Naive thymus-derived CD4-positive, alpha-beta T cell (primary cell): Measurements from ENCODE around the gene AP2M1. TPM values are rescaled to one million over a fixed set of nuclear protein-coding genes. Genes with fewer than 3 reads are reported as not detected.

Source experiments
- ATAC-seq: fragments of 150-1000 bp; cut with Tn5 transposase; 2 replicates; pipeline ENCODE4 v1.10.0; 2021; ENCODE audit warnings: mild to moderate bottlenecking, moderate library complexity
- CTCF ChIA-PET: fragments of 350-600 bp; sonication (Branson Sonifier 250); formaldehyde crosslinking; loops from one replicate; lab custom pipeline; 2021; ENCODE audit warnings: antibody characterized with exemption; lab: Charles Lee
- POLR2A ChIA-PET: fragments of 350-600 bp; sonication (Branson Sonifier 250); formaldehyde crosslinking; loops from one replicate; lab custom pipeline; 2021; ENCODE audit warnings: antibody characterized with exemption, inconsistent platforms; lab: Charles Lee
- DNase-seq, 9 donors: peaks; one replicate each; pipeline versions ENCODE4 v3.0.0 to v3.0.0-alpha.2; 2020 to 2022; ENCODE audit warnings: mixed read lengths in 1 of 9
- H3K27ac ChIP-seq: one replicate; pipeline ENCODE4 v1.7.0; 2013; ENCODE audit warnings: mild to moderate bottlenecking, low read depth, low read length, moderate library complexity
- H3K27me3 ChIP-seq, 2 donors: one replicate each; pipeline ENCODE4 v1.7.0; 2013; ENCODE audit warnings: low read length in 2 of 2, mild to moderate bottlenecking in 2 of 2, moderate library complexity in 2 of 2; ENCODE audit not compliant: control insufficient read depth in 2 of 2, insufficient read depth in 2 of 2
- H3K36me3 ChIP-seq, 3 experiments: 1 replicate in 2 of 3; 2 replicates in 1 of 3; pipeline ENCODE4 v1.7.0; 2013; ENCODE audit warnings: low read length in 3 of 3, mild to moderate bottlenecking in 3 of 3, moderate library complexity in 1 of 3; ENCODE audit not compliant: insufficient read depth in 3 of 3, control insufficient read depth in 2 of 3
- H3K4me1 ChIP-seq, 2 donors: one replicate each; pipeline ENCODE4 v1.7.0; 2013; ENCODE audit warnings: low read length in 2 of 2, mild to moderate bottlenecking in 2 of 2, moderate library complexity in 1 of 2; ENCODE audit not compliant: control insufficient read depth in 2 of 2, insufficient read depth in 2 of 2
- H3K4me3 ChIP-seq: 2 replicates; pipeline ENCODE4 v1.7.0; 2013; ENCODE audit warnings: mild to moderate bottlenecking, low read length
- H3K9me3 ChIP-seq, 3 experiments: 1 replicate in 2 of 3; 2 replicates in 1 of 3; pipeline ENCODE4 v1.7.0; 2013; ENCODE audit warnings: low read length in 3 of 3; ENCODE audit not compliant: control insufficient read depth in 2 of 3
- H3K27ac Mint-ChIP-seq, 9 donors: one replicate each; pipeline ENCODE4 v1.8.0; 2020 to 2022; ENCODE audit warnings: mixed read lengths in 9 of 9, mild to moderate bottlenecking in 8 of 9, moderate library complexity in 5 of 9, inconsistent platforms in 2 of 9
- H3K27me3 Mint-ChIP-seq, 5 donors: one replicate each; pipeline ENCODE4 v1.8.0; 2021 to 2022; ENCODE audit warnings: mixed read lengths in 5 of 5, mild to moderate bottlenecking in 1 of 5
- H3K36me3 Mint-ChIP-seq, 5 donors: one replicate each; pipeline ENCODE4 v1.8.0; 2020 to 2022; ENCODE audit warnings: mixed read lengths in 5 of 5, mild to moderate bottlenecking in 3 of 5, inconsistent platforms in 1 of 5
- H3K4me1 Mint-ChIP-seq, 7 donors: one replicate each; pipeline ENCODE4 v1.8.0; 2020 to 2022; ENCODE audit warnings: mixed read lengths in 7 of 7, mild to moderate bottlenecking in 3 of 7, inconsistent platforms in 1 of 7
- H3K4me3 Mint-ChIP-seq, 10 donors: one replicate each; pipeline ENCODE4 v1.8.0; 2020 to 2022; ENCODE audit warnings: mild to moderate bottlenecking in 10 of 10, mixed read lengths in 10 of 10, moderate library complexity in 6 of 10, inconsistent platforms in 2 of 10
- H3K9me3 Mint-ChIP-seq, 11 donors: one replicate each; pipeline ENCODE4 v1.8.0; 2020 to 2022; ENCODE audit warnings: mixed read lengths in 11 of 11, mild to moderate bottlenecking in 4 of 11, inconsistent platforms in 1 of 11, moderate library complexity in 1 of 11
- intact Hi-C, 2 donors: fragments of 100-400 bp; cut with micrococcal nuclease; formaldehyde crosslinking; loops; one replicate each; pipeline ENCODE4 v1.15.1; 2023
- polyA plus RNA-seq, 2 donors: library from polyadenylated mRNA; unstranded; fragments of 300-500 nt; fragmentation: Illumina TruSeq; gene quantifications; one replicate each; pipeline ENCODE4 v1.2.3, GENCODE V29; 2021
- total RNA-seq, 6 experiments: library from RNA in 5 of 6; stranded (reverse) in 5 of 6; gene quantifications; 1 replicate in 5 of 6; 2 replicates in 1 of 6; pipeline ENCODE4 v1.2.3 and lab custom pipeline; 2021 to 2026

AP2M1 gene
- total and polyA plus RNA-seq, 7 experiments from 2014 or later: 111 to 261 (median 188) TPM

DNA sequence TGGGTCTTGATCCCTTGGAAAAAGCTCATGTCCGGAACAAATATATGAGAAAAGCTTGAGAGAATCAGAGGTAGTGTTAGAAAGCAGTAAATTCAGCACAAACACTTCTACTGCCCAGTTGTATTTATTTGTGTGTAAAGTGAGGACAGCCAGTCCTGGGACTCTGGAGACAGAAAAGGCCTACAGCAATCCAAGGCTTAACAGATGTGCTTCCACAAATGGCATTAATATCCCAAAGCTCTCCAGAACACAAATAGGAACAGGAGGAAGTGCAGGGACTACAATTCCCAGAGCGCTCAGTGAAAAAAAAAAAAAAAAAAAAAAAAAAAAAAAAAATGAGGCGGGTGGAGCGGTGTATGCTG lies 390 bp upstream of the AP2M1 start:
- ChIA-PET POLR2A (interaction anchor here (0.6 to 3.0 kb wide), 6 partner anchors 10 to 76 kb away, joined by 3 to 15 read pairs (median 6); partner anchors contain the start of genes ABCF3, DVL3 and EIF2B5), CTCF (interaction anchor here (0.8 to 1.5 kb wide), 4 partner anchors 12 to 290 kb away, joined by 3 to 5 read pairs (median 4); partner anchors contain the start of genes ABCF3, DVL3, EIF2B5 and PARL)
- DNase-seq (no peak), ATAC-seq (no peak)
- Mint-ChIP-seq H3K4me1 (peaks cover 14 to 44% (median 38%) of the 10 kb centered on the region in 7 donors), H3K4me3 (peak overlapping the region; percentile 89 to 98 (median 94)), H3K27me3 (no peaks in the 10 kb centered on the region), H3K9me3 (no peaks in the 10 kb centered on the region), H3K36me3 (peaks cover 0 to 17% (median 4%) of the 10 kb centered on the region in 5 donors), H3K27ac (peak overlapping the region; percentile 51 to 94 (median 87))
- intact Hi-C loops: loop anchor here (1.0 to 10.0 kb wide), 14 partner anchors 11 to 1075 kb away; partner anchors contain the start of genes ABCC5 (in 2 of the 2), DVL3 (in 2 of the 2), EEF1AKMT4 (in 2 of the 2) and EIF2B5 (in 2 of the 2)
- Histone ChIP-seq H3K9me3 (no peaks in the 10 kb centered on the region), H3K36me3 (peaks cover 0 to 44% (median 4%) of the 10 kb centered on the region in 3 experiments), H3K27me3 (no peaks in the 10 kb centered on the region), H3K4me1 (peaks cover 18 to 20% of the 10 kb centered on the region in 2 donors), H3K27ac (peak overlapping the region; percentile 42), H3K4me3 (no peak overlapping the region)

- H3K4me1 Mint-ChIP-seq: peaks cover 14 to 46% (median 38%) of the 10 kb centered on the region in 7 donors
- Histone ChIP-seq H3K27me3 (no peaks in the 10 kb centered on the region), H3K4me3 (peak overlapping the region; percentile 82), H3K4me1 (peaks cover 18 to 20% of the 10 kb centered on the region in 2 donors), H3K9me3 (no peaks in the 10 kb centered on the region), H3K36me3 (peaks cover 1 to 49% (median 10%) of the 10 kb centered on the region in 3 experiments), H3K27ac (peak overlapping the region; percentile 95)
- ATAC-seq (no peak), DNase-seq (no peak)
- peak overlapping the region; percentile 75 to 91 (median 85) for H3K27ac Mint-ChIP-seq
- H3K36me3 Mint-ChIP-seq: peaks cover 4 to 21% (median 4%) of the 10 kb centered on the region in 5 donors
- intact Hi-C loops: loop anchor here (2.0 to 10.0 kb wide), 2 partner anchors 539 to 541 kb away; partner anchors contain the start of gene KLHL24 (in 1 of the 2)
- H3K9me3 Mint-ChIP-seq: no peaks in the 10 kb centered on the region
- peak overlapping the region; percentile 89 to 98 (median 96) for H3K4me3 Mint-ChIP-seq
- CTCF ChIA-PET: no interaction called here
- POLR2A ChIA-PET: interaction anchor here (0.7 to 2.9 kb wide), 4 partner anchors 8 to 291 kb away, joined by 3 to 15 read pairs (median 4); partner anchors contain the start of genes ABCF3 and PARL
- H3K27me3 Mint-ChIP-seq: no peaks in the 10 kb centered on the region
Observed at GRCh38 chr3:184175506-184175905, 851 bp downstream of the AP2M1 start.

DNA sequence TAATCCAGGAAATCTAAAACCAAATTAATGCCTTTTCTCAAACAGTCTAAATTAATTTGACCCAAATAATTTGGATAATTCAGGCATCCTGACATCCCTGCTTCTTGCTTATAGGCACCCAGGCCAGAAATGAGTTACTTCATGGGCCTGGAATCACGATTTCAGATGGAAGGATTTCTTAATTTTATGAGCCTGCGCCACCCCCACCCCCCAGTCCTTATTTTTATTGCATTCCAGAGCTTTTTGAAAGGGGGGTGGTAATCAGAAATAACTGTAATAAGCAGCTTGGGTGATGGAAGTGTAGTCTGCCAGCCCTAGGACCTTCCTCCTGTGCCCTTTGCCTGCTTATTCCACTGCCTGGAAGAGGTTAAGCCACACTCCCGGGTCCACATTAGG lies 1.3 kb downstream of the AP2M1 start:
- intact Hi-C loops: loop anchor here (2.0 to 10.0 kb wide), 2 partner anchors 539 to 541 kb away; partner anchors contain the start of gene KLHL24 (in 1 of the 2)
- peaks cover 18 to 20% of the 10 kb centered on the region in 2 donors for H3K4me1 ChIP-seq
- Mint-ChIP-seq H3K9me3 (no peaks in the 10 kb centered on the region), H3K27ac (peak overlapping the region in 7 of 9 donors; percentile 36 to 91 (median 84)), H3K27me3 (no peaks in the 10 kb centered on the region), H3K4me3 (peak overlapping the region; percentile 89 to 98 (median 96)), H3K4me1 (peaks cover 14 to 46% (median 38%) of the 10 kb centered on the region in 7 donors), H3K36me3 (peaks cover 4 to 23% (median 9%) of the 10 kb centered on the region in 5 donors)
- peak overlapping the region; percentile 95 for H3K27ac ChIP-seq
- ChIA-PET CTCF (no interaction called here), POLR2A (interaction anchor here (1.0 to 2.9 kb wide), 2 partner anchors 10 to 161 kb away, joined by 3 to 15 read pairs; partner anchors contain the start of gene ABCF3)
- peak overlapping the region; percentile 82 for H3K4me3 ChIP-seq
- DNase-seq (no peak), ATAC-seq (no peak)
- H3K36me3 ChIP-seq: peaks cover 6 to 49% (median 10%) of the 10 kb centered on the region in 3 experiments
- H3K27me3 ChIP-seq: no peaks in the 10 kb centered on the region
- no peaks in the 10 kb centered on the region for H3K9me3 ChIP-seq

- no peaks in the 10 kb centered on the region for H3K27me3 ChIP-seq
- peak overlapping the region; percentile 39 to 98 (median 94) for H3K4me3 Mint-ChIP-seq
- intact Hi-C loops: loop anchor here in 1 of 2 donors (10.0 kb wide), 1 partner anchor 542 kb away; the partner anchor contains the start of gene KLHL24
- H3K27ac Mint-ChIP-seq: peak overlapping the region in 5 of 9 donors; percentile 2 to 46 (median 28)
- H3K4me1 ChIP-seq: peaks cover 18 to 20% of the 10 kb centered on the region in 2 donors
- H3K9me3 Mint-ChIP-seq: no peaks in the 10 kb centered on the region
- H3K4me1 Mint-ChIP-seq: peaks cover 14 to 46% (median 38%) of the 10 kb centered on the region in 7 donors
- H3K27ac ChIP-seq: no peak overlapping the region
- peaks cover 4 to 23% (median 9%) of the 10 kb centered on the region in 5 donors for H3K36me3 Mint-ChIP-seq
- ATAC-seq (no peak), DNase-seq (no peak)
- H3K36me3 ChIP-seq: peaks cover 12 to 54% (median 14%) of the 10 kb centered on the region in 3 experiments
- H3K4me3 ChIP-seq: no peak overlapping the region
- H3K27me3 Mint-ChIP-seq: no peaks in the 10 kb centered on the region
- CTCF ChIA-PET: no interaction called here
- POLR2A ChIA-PET: interaction anchor here (1.7 kb wide), 1 partner anchor 9 kb away, joined by 9 read pairs; the partner anchor contains the start of gene ABCF3
- H3K9me3 ChIP-seq: no peaks in the 10 kb centered on the region
Observed at GRCh38 chr3:184176377-184177330, 2.0 kb downstream of the AP2M1 start.

DNA sequence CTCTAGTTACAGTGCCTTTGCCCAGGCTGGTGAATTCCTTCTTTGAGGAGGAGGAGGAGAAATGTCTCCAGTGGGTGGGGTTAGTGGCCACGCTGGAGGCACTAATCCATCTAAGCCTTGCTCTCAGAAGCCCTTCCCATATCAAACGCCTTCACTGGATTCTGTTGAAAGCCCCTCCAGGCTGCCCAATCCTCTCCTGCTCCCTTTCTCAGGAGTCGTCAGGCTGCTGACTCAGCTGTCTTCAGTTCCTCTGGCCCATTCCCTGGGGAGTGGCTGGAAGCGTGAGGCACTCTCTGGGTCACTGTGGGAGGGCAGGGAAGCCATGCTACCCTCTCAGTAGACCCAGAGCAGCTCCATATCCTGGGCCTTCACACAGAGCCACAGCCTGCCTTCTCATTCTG lies 2.7 kb downstream of the AP2M1 start:
- H3K4me3 ChIP-seq: no peak overlapping the region
- no peaks in the 10 kb centered on the region for H3K27me3 Mint-ChIP-seq
- intact Hi-C loops: loop anchor here in 1 of 2 donors (10.0 kb wide), 1 partner anchor 543 kb away; the partner anchor contains the start of gene KLHL24
- H3K9me3 Mint-ChIP-seq: no peaks in the 10 kb centered on the region
- H3K27ac ChIP-seq: no peak overlapping the region
- DNase-seq (no peak), ATAC-seq (no peak)
- ChIA-PET CTCF (no interaction called here), POLR2A (interaction anchor here (1.0 to 1.7 kb wide), 2 partner anchors 8 to 138 kb away, joined by 3 to 9 read pairs; partner anchors contain the start of gene ABCF3)
- peaks cover 18 to 61% (median 20%) of the 10 kb centered on the region in 3 experiments for H3K36me3 ChIP-seq
- H3K4me1 ChIP-seq: peaks cover 18 to 20% of the 10 kb centered on the region in 2 donors
- H3K27me3 ChIP-seq: no peaks in the 10 kb centered on the region
- no peaks in the 10 kb centered on the region for H3K9me3 ChIP-seq
- peak overlapping the region in 1 of 9 donors; percentile 46 for H3K27ac Mint-ChIP-seq
- H3K36me3 Mint-ChIP-seq: peaks cover 4 to 26% (median 9%) of the 10 kb centered on the region in 5 donors
- H3K4me1 Mint-ChIP-seq: peaks cover 14 to 46% (median 38%) of the 10 kb centered on the region in 7 donors
- peak overlapping the region in 6 of 10 donors; percentile 6 to 98 (median 62) for H3K4me3 Mint-ChIP-seq
